NCI-H2196 treated with DMSO at 0.1 percent for 48 hours (cell line): ENCODE measurements around the gene NME8.
A peak's percentile ranks its signal among the peaks of the same experiment; 100 is the strongest.
"Not testable (repeated sequence)": the region's sequence is repeated elsewhere in the genome, so short reads cannot be mapped to it uniquely, and the experiment has no call there.

ENCODE experiments used
- DNase-seq: peaks from one replicate; lab custom pipeline; 2025; ENCODE audit not compliant: unreplicated experiment; lab: John Stamatoyannopoulos, UW

NME8 gene

GRCh38 chr7:37848297-37848696 lies at the start of gene NME8:
TSS of gene NME8 (plus strand) at chr7:37848597. CDS start at chr7:37850267, 1,670 bp downstream.
- DNase-seq = no peak

GRCh38 chr7:37806152-37806551 lies 42.2 kb upstream of the NME8 start:
- no peak for DNase-seq

GRCh38 chr7:37812161-37812580 lies 36.2 kb upstream of the NME8 start:
- DNase-seq = not testable (repeated sequence)

GRCh38 chr7:37815671-37816371 lies 32.6 kb upstream of the NME8 start:
- DNase-seq = no peak

- DNase-seq = no peak
Measured at GRCh38 chr7:37816922-37817590, 31.3 kb upstream of the NME8 start.

GRCh38 chr7:37817591-37817960 lies 30.8 kb upstream of the NME8 start:
- DNase-seq = no peak

GRCh38 chr7:37817996-37818720 lies 30.2 kb upstream of the NME8 start:
- DNase-seq = no peak

GRCh38 chr7:37820708-37821468 lies 27.5 kb upstream of the NME8 start:
- DNase-seq = no peak

- DNase-seq = no peak
Measured at GRCh38 chr7:37822946-37823345, 25.5 kb upstream of the NME8 start.

- DNase-seq = no peak
Measured at GRCh38 chr7:37823557-37823956, 24.8 kb upstream of the NME8 start.

- DNase-seq = no peak
Measured at GRCh38 chr7:37825038-37825437, 23.4 kb upstream of the NME8 start.

- no peak for DNase-seq
Measured at GRCh38 chr7:37826825-37827224, 21.6 kb upstream of the NME8 start.

- no peak for DNase-seq
Measured at GRCh38 chr7:37831244-37831643, 17.2 kb upstream of the NME8 start.

- no peak for DNase-seq
Measured at GRCh38 chr7:37832194-37832593, 16.2 kb upstream of the NME8 start.

- DNase-seq = peak; percentile 16
Measured at GRCh38 chr7:37833107-37833817, 15.1 kb upstream of the NME8 start.

GRCh38 chr7:37833818-37834146 lies 14.6 kb upstream of the NME8 start:
- DNase-seq = no peak

GRCh38 chr7:37853468-37853867 lies 5.1 kb downstream of the NME8 start:
- no peak for DNase-seq

GRCh38 chr7:37882086-37882485 lies 33.7 kb downstream of the NME8 start:
- DNase-seq = no peak

- DNase-seq = no peak
Measured at GRCh38 chr7:37893359-37893758, 45.0 kb downstream of the NME8 start.

- no peak for DNase-seq
Measured at GRCh38 chr7:37894671-37895070, 46.3 kb downstream of the NME8 start.

- DNase-seq = no peak
Measured at GRCh38 chr7:37899712-37900247, 51.4 kb downstream of the NME8 start.
